H9 (cell line): ENCODE results near the gene NAALADL1. TPM values are rescaled to one million over a fixed set of nuclear protein-coding genes. Genes with fewer than 3 reads are reported as not detected.

Source experiments
- DNase-seq: peaks from one replicate; pipeline ENCODE4 v3.0.0-alpha.2; 2017
- H2AFZ ChIP-seq: one replicate; pipeline ENCODE4 v1.6.1; 2013; ENCODE audit warnings: mild to moderate bottlenecking, low read length, control low read depth, moderate library complexity
- H2AK5ac ChIP-seq: 2 replicates; pipeline ENCODE4 v1.6.1; 2013; ENCODE audit warnings: low read length, control low read depth, mixed read lengths; ENCODE audit not compliant: insufficient read length
- H2BK120ac ChIP-seq: one replicate; pipeline ENCODE4 v1.6.1; 2013; ENCODE audit warnings: low read depth, mild to moderate bottlenecking, low read length, control low read depth, inconsistent platforms; ENCODE audit not compliant: poor library complexity, severe bottlenecking
- H2BK12ac ChIP-seq: 2 replicates; pipeline ENCODE4 v1.6.1; 2013; ENCODE audit warnings: low read length, control low read depth, mixed read lengths, low read depth; ENCODE audit not compliant: insufficient read length
- H2BK15ac ChIP-seq: 2 replicates; pipeline ENCODE4 v1.6.1; 2013; ENCODE audit warnings: low read depth, low read length, control low read depth
- H2BK20ac ChIP-seq: one replicate; pipeline ENCODE4 v1.6.1; 2013; ENCODE audit warnings: low read depth, mild to moderate bottlenecking, low read length, control low read depth, inconsistent platforms; ENCODE audit not compliant: poor library complexity, severe bottlenecking
- H2BK5ac ChIP-seq: 2 replicates; pipeline ENCODE4 v1.6.1; 2013; ENCODE audit warnings: low read length, control low read depth, mixed read lengths; ENCODE audit not compliant: insufficient read length
- H3K14ac ChIP-seq: 2 replicates; pipeline ENCODE4 v1.6.1; 2013; ENCODE audit warnings: low read length, control low read depth; ENCODE audit not compliant: insufficient read depth
- H3K18ac ChIP-seq: 2 replicates; pipeline ENCODE4 v1.6.1; 2013; ENCODE audit warnings: low read depth, mild to moderate bottlenecking, mixed read lengths, low read length, control low read depth; ENCODE audit not compliant: insufficient read length
- H3K23ac ChIP-seq: 2 replicates; pipeline ENCODE4 v1.6.1; 2013; ENCODE audit warnings: low read length, control low read depth, mixed read lengths, low read depth; ENCODE audit not compliant: insufficient read length
- H3K23me2 ChIP-seq: 2 replicates; pipeline ENCODE4 v1.6.1; 2013; ENCODE audit warnings: low read depth, mild to moderate bottlenecking, mixed read lengths, low read length, control low read depth; ENCODE audit not compliant: insufficient read length, poor library complexity, severe bottlenecking
- H3K27ac ChIP-seq: 2 replicates; pipeline ENCODE4 v1.5.1; 2013; ENCODE audit warnings: low read length, control low read depth, mixed read lengths, low read depth; ENCODE audit not compliant: insufficient read length
- H3K27me3 ChIP-seq: 2 replicates; pipeline ENCODE4 v1.6.1; 2013; ENCODE audit warnings: low read length, control low read depth, inconsistent platforms; ENCODE audit not compliant: insufficient read depth
- H3K4ac ChIP-seq: 2 replicates; pipeline ENCODE4 v1.6.1; 2013; ENCODE audit warnings: low read depth, mild to moderate bottlenecking, control low read depth, inconsistent platforms, low read length, moderate library complexity
- H3K4me1 ChIP-seq: 2 replicates; pipeline ENCODE4 v1.6.1; 2013; ENCODE audit warnings: low read length, control low read depth, inconsistent platforms; ENCODE audit not compliant: insufficient read depth
- H3K4me2 ChIP-seq: 2 replicates; pipeline ENCODE4 v1.6.1; 2013; ENCODE audit warnings: low read length, control low read depth, mixed read lengths; ENCODE audit not compliant: insufficient read length, insufficient read depth
- H3K56ac ChIP-seq: 2 replicates; pipeline ENCODE4 v1.6.1; 2013; ENCODE audit warnings: low read depth, mild to moderate bottlenecking, mixed read lengths, low read length, control low read depth; ENCODE audit not compliant: insufficient read length
- H3K79me1 ChIP-seq: 2 replicates; pipeline ENCODE4 v1.6.1; 2013; ENCODE audit warnings: low read depth, mild to moderate bottlenecking, moderate library complexity, low read length, control low read depth, inconsistent platforms; ENCODE audit not compliant: insufficient read depth, poor library complexity, severe bottlenecking
- H3K79me2 ChIP-seq: 2 replicates; pipeline ENCODE4 v1.6.1; 2013; ENCODE audit warnings: low read length, control low read depth, inconsistent platforms; ENCODE audit not compliant: insufficient read depth
- H3K9ac ChIP-seq: 2 replicates; pipeline ENCODE4 v1.6.1; 2013; ENCODE audit warnings: low read length, control low read depth, mixed read lengths; ENCODE audit not compliant: insufficient read length; ENCODE audit errors: extremely low read depth
- H3K9me3 ChIP-seq: one replicate; pipeline ENCODE4 v1.6.1; 2013; ENCODE audit warnings: low read depth, low read length, inconsistent platforms; ENCODE audit not compliant: control insufficient read depth
- H3T11ph ChIP-seq: one replicate; pipeline ENCODE4 v1.6.1; 2013; ENCODE audit warnings: mild to moderate bottlenecking, low read length, control low read depth, inconsistent platforms
- H4K20me1 ChIP-seq: one replicate; pipeline ENCODE4 v1.6.1; 2013; ENCODE audit not compliant: control insufficient read depth, insufficient read length, insufficient read depth
- H4K5ac ChIP-seq: 2 replicates; pipeline ENCODE4 v1.6.1; 2013; ENCODE audit warnings: low read depth, mild to moderate bottlenecking, mixed read lengths, low read length, control low read depth; ENCODE audit not compliant: insufficient read length
- H4K8ac ChIP-seq: replicated peaks from 2 replicates; pipeline ENCODE4 v1.6.1; 2013; ENCODE audit warnings: low read length, control low read depth, mixed read lengths, low read depth; ENCODE audit not compliant: insufficient read length
- H4K91ac ChIP-seq: 2 replicates; pipeline ENCODE4 v1.6.1; 2013; ENCODE audit warnings: low read depth, mild to moderate bottlenecking, moderate library complexity, mixed read lengths, low read length, control low read depth; ENCODE audit not compliant: insufficient read length
- H3K27ac Mint-ChIP-seq, 3 experiments: 2 replicates in 2 of 3; 3 replicates in 1 of 3; pipeline ENCODE4 v1.8.0; 2020 to 2021; ENCODE audit warnings: mixed read lengths in 3 of 3, mild to moderate bottlenecking in 1 of 3, moderate library complexity in 1 of 3
- H3K27me3 Mint-ChIP-seq: 2 replicates; pipeline ENCODE4 v1.8.0; 2021; ENCODE audit warnings: low read depth, mild to moderate bottlenecking, moderate library complexity, mixed read lengths
- H3K36me3 Mint-ChIP-seq, 3 experiments: 2 replicates in 2 of 3; 3 replicates in 1 of 3; pipeline ENCODE4 v1.8.0; 2020 to 2021; ENCODE audit warnings: low read depth in 3 of 3, mixed read lengths in 3 of 3; ENCODE audit not compliant: insufficient read depth in 1 of 3
- H3K4me1 Mint-ChIP-seq, 2 experiments: 2 replicates each; pipeline ENCODE4 v1.8.0; 2020; ENCODE audit warnings: mixed read lengths in 2 of 2
- H3K4me3 Mint-ChIP-seq, 2 experiments: 2 replicates in 1 of 2; 3 replicates in 1 of 2; pipeline ENCODE4 v1.8.0; 2020 to 2021; ENCODE audit warnings: mild to moderate bottlenecking in 2 of 2, mixed read lengths in 2 of 2, moderate library complexity in 1 of 2
- H3K9me3 Mint-ChIP-seq, 2 experiments: 2 replicates in 1 of 2; 3 replicates in 1 of 2; pipeline ENCODE4 v1.8.0; 2020; ENCODE audit warnings: mild to moderate bottlenecking in 2 of 2, mixed read lengths in 2 of 2, moderate library complexity in 1 of 2
- CTCF ChIP-seq: fragments of 200-600 bp; sonication (generic); conservative IDR thresholded peaks from 3 replicates; pipeline ENCODE4 v1.8.0; 2021; ENCODE audit warnings: antibody characterized with exemption, mild to moderate bottlenecking
- WGBS: extraction: QIAGEN DNeasy Blood & Tissue Kit; methylation state at CpG from one replicate; pipeline ENCODE4 v1.1.7; 2013; ENCODE audit warnings: missing lambda C conversion rate, low lambda C conversion rate, mixed read lengths; ENCODE audit not compliant: insufficient read length; ENCODE audit errors: extremely low coverage; 5-methylcytosine and 5-hydroxymethylcytosine counted together
- total RNA-seq: library from RNA; stranded (reverse); gene quantifications from 2 replicates; pipeline ENCODE4 v1.2.1, GENCODE V29; 2021

The NAALADL1 gene
- total RNA-seq, 1 experiment from 2014 or later = 1.0 TPM

GRCh38 chr11:65027213-65028067 is 30.9 kb downstream of the NAALADL1 start, which contains the start of gene SNX15:
SNX15 (plus strand) TSS chr11:65027439; CDS start chr11:65027538, 99 bp downstream.
- Histone ChIP-seq H3K9me3 (no peaks in the 10 kb centered on the region), H3K56ac (no peak within 1 kb of the TSS), H3K23ac (no peak within 1 kb of the TSS), H3K27ac (no peak within 1 kb of the TSS), H4K5ac (no peak within 1 kb of the TSS), H2AFZ (no peak within 1 kb of the TSS), H3K4ac (no peak within 1 kb of the TSS), H3K14ac (peak within 1 kb of the TSS; percentile 77; the same call in 1 of the 2 replicates), H3K4me1 (no peaks in the 10 kb centered on the region), H2AK5ac (no peak within 1 kb of the TSS), H3K4me2 (peak within 1 kb of the TSS; percentile 33), H4K8ac (no peak within 1 kb of the TSS), H3K27me3 (no peaks in the 10 kb centered on the region), H4K20me1 (no peaks in the 10 kb centered on the region), H2BK5ac (no peak within 1 kb of the TSS), H4K91ac (no peak within 1 kb of the TSS), H2BK15ac (no peak within 1 kb of the TSS), H2BK20ac (no peak within 1 kb of the TSS), H2BK120ac (no peak within 1 kb of the TSS), H3K18ac (peak within 1 kb of the TSS; percentile 83), H3T11ph (no peak within 1 kb of the TSS), H3K23me2 (peaks cover 3% of the 10 kb centered on the region), H3K79me1 (no peaks in the 10 kb centered on the region), H2BK12ac (no peak within 1 kb of the TSS), H3K79me2 (no peaks in the 10 kb centered on the region), H3K9ac (no peak within 1 kb of the TSS)
- peak; percentile 92 for DNase-seq
- peaks cover 0 to 5% (median under 1%) of the 10 kb centered on the region in 3 experiments; a peak in 1 of 7 replicates for H3K36me3 Mint-ChIP-seq
- TF ChIP-seq CTCF = peak; percentile 81
- H3K9me3 Mint-ChIP-seq = no peaks in the 10 kb centered on the region
- peak within 1 kb of the TSS in 2 of 3 experiments; percentile 2 to 28; a peak in 2 of 7 replicates for H3K27ac Mint-ChIP-seq
- peaks cover 1% of the 10 kb centered on the region; the same call in 1 of the 2 replicates for H3K27me3 Mint-ChIP-seq
- H3K4me3 Mint-ChIP-seq = peak within 1 kb of the TSS; percentile 78 to 83
- no CpG with 5 or more reads among the region's 51 CpGs for WGBS
- H3K4me1 Mint-ChIP-seq = peaks cover 9% of the 10 kb centered on the region in 2 experiments
